HL-60 (cell line): Measurements from ENCODE around the gene EOGT.
A peak's percentile ranks its signal among the peaks of the same experiment; 100 is the strongest.

ENCODE experiments used
- DNase-seq, 2 experiments: peaks; one replicate each; pipeline ENCODE4 v3.0.0-alpha.2; 2010 to 2020; ENCODE audit warnings: low read depth in 1 of 2, low spot score in 1 of 2
- H3K27ac ChIP-seq: fragments of 250-450 bp; sonication (Bioruptor Pico); replicated peaks from 2 replicates; pipeline ENCODE4 v1.5.1; 2020; ENCODE audit warnings: mild to moderate bottlenecking, moderate library complexity
- H3K27me3 ChIP-seq: fragments of 250-450 bp; sonication (Bioruptor Pico); 2 replicates; pipeline ENCODE4 v1.5.1; 2021; ENCODE audit warnings: mild to moderate bottlenecking, moderate library complexity; ENCODE audit not compliant: insufficient read depth, poor library complexity, severe bottlenecking
- H3K4me3 ChIP-seq: replicated peaks from 2 replicates; pipeline ENCODE4 v1.5.1; 2011; ENCODE audit warnings: mild to moderate bottlenecking, control low read depth, low read length; ENCODE audit not compliant: insufficient read depth
- GABPA ChIP-seq: IDR thresholded peaks from 2 replicates; pipeline ENCODE4 v1.6.1; 2012; ENCODE audit warnings: low read depth
- POLR2AphosphoS5 ChIP-seq: IDR thresholded peaks from 2 replicates; pipeline ENCODE4 v1.6.1; 2012; ENCODE audit warnings: low read depth
- REST ChIP-seq: IDR thresholded peaks from 2 replicates; pipeline ENCODE4 v1.6.1; 2012; ENCODE audit warnings: low read depth; ENCODE audit not compliant: insufficient replicate concordance
- SPI1 ChIP-seq: IDR thresholded peaks from 2 replicates; pipeline ENCODE4 v1.6.1; 2012; ENCODE audit warnings: low read depth, mild to moderate bottlenecking, borderline replicate concordance
- TF ChIP-seq, protein P1 (sequence below): IDR thresholded peaks from one replicate; pipeline ENCODE4 v1.5.1; 2011; ENCODE audit warnings: low read length, control low read depth, inconsistent platforms; ENCODE audit not compliant: insufficient read depth

The EOGT gene

GRCh38 chr3:68953816-68954444, 59.6 kb downstream of the EOGT start:
- no peak overlapping the region for H3K4me3 ChIP-seq
- TF ChIP-seq GABPA (no peak), POLR2AphosphoS5 (no peak), REST (no peak), SPI1 (peak; percentile 83)
- TF ChIP-seq, protein P1, sequence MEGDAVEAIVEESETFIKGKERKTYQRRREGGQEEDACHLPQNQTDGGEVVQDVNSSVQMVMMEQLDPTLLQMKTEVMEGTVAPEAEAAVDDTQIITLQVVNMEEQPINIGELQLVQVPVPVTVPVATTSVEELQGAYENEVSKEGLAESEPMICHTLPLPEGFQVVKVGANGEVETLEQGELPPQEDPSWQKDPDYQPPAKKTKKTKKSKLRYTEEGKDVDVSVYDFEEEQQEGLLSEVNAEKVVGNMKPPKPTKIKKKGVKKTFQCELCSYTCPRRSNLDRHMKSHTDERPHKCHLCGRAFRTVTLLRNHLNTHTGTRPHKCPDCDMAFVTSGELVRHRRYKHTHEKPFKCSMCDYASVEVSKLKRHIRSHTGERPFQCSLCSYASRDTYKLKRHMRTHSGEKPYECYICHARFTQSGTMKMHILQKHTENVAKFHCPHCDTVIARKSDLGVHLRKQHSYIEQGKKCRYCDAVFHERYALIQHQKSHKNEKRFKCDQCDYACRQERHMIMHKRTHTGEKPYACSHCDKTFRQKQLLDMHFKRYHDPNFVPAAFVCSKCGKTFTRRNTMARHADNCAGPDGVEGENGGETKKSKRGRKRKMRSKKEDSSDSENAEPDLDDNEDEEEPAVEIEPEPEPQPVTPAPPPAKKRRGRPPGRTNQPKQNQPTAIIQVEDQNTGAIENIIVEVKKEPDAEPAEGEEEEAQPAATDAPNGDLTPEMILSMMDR, result no peak

DNA sequence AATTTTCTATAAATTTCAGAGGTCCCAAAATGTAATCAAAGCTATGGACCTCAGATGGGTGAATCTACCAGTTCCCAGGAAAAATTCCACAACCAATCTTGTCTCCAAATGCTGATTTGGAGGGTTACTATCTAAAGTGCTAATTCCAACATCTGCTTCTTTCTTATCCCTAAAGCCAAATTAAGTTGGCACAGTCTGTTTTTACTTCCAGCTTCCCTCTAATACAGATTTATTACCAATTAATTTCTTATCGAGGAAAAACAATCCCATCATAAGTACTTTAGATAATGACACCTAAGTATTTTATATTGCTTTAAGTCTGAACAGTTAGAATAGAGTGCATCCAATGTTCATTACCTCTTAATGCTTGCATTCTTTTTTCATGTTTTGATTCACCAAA, 68.3 kb downstream of the EOGT start:
- TF ChIP-seq, protein P1, result no peak
- TF ChIP-seq GABPA (no peak), SPI1 (no peak)
- Histone ChIP-seq H3K27me3 (no peaks in the 10 kb centered on the region), H3K27ac (no peak overlapping the region), H3K4me3 (no peak overlapping the region)
- no peak for DNase-seq

More at GRCh38 chr3:68953816-68954444, 59.6 kb downstream of the EOGT start:
- no peak for DNase-seq
- Histone ChIP-seq H3K27me3 (peaks cover 2% of the 10 kb centered on the region), H3K27ac (no peak overlapping the region)

GRCh38 chr3:68943753-68944500, 69.6 kb downstream of the EOGT start:
- DNase-seq, result no peak
- no peak overlapping the region for H3K27ac ChIP-seq
- no peak for TF ChIP-seq POLR2AphosphoS5
- no peak for TF ChIP-seq GABPA
- TF ChIP-seq SPI1, result no peak
- TF ChIP-seq REST, result no peak
- TF ChIP-seq, protein P1, result no peak
- no peak overlapping the region for H3K4me3 ChIP-seq
- H3K27me3 ChIP-seq, result no peaks in the 10 kb centered on the region
